Activated naive CD4-positive, alpha-beta T cell treated with anti-CD3 and anti-CD28 coated beads, Interleukin-2, amount 10 ng/mL, durations not matched to agents 7 days and 5 days (primary cell): ENCODE results near the gene CFI.

Experiments used
- CTCF ChIA-PET: fragments of 350-600 bp; sonication (Branson Sonifier 250); formaldehyde crosslinking; loops from one replicate; lab custom pipeline; 2021; ENCODE audit warnings: antibody characterized with exemption; lab: Charles Lee
- DNase-seq: peaks from one replicate; pipeline ENCODE4 v3.0.0-alpha.2; 2020
- H3K27ac Mint-ChIP-seq: one replicate; pipeline ENCODE4 v1.8.0; 2021; ENCODE audit warnings: mild to moderate bottlenecking, moderate library complexity, mixed read lengths
- H3K27me3 Mint-ChIP-seq: one replicate; pipeline ENCODE4 v1.8.0; 2021; ENCODE audit warnings: mild to moderate bottlenecking, mixed read lengths
- H3K36me3 Mint-ChIP-seq: one replicate; pipeline ENCODE4 v1.8.0; 2021; ENCODE audit warnings: mixed read lengths
- H3K4me1 Mint-ChIP-seq: one replicate; pipeline ENCODE4 v1.8.0; 2021; ENCODE audit warnings: mixed read lengths
- H3K4me3 Mint-ChIP-seq: one replicate; pipeline ENCODE4 v1.8.0; 2021; ENCODE audit warnings: mild to moderate bottlenecking, moderate library complexity, mixed read lengths
- H3K9me3 Mint-ChIP-seq: one replicate; pipeline ENCODE4 v1.8.0; 2021; ENCODE audit warnings: mixed read lengths

The CFI gene

DNA sequence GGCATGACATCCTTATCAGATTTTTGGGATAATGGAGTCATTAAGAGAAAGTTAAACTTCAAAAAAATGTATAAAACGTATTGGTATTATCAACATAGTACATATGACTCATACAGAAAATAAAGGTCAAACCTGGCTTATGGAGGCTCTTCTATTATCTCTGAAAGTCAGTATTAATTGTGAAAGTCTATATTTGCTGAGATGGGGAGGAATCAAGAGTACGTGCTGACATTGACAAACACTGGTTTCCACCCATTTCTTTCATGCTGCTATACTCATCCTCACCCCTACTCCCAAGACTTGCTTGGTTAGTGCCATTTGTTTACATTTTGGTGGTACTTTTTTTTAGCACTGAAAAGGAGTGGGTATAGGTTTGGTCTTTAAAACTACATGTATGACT, 41.1 kb downstream of the CFI start:
- Mint-ChIP-seq H3K27ac (no peak overlapping the region), H3K36me3 (no peaks in the 10 kb centered on the region), H3K4me3 (no peak overlapping the region), H3K9me3 (no peaks in the 10 kb centered on the region), H3K4me1 (no peaks in the 10 kb centered on the region), H3K27me3 (peaks cover 13% of the 10 kb centered on the region)
- CTCF ChIA-PET = no interaction called here
- DNase-seq = no peak

DNA sequence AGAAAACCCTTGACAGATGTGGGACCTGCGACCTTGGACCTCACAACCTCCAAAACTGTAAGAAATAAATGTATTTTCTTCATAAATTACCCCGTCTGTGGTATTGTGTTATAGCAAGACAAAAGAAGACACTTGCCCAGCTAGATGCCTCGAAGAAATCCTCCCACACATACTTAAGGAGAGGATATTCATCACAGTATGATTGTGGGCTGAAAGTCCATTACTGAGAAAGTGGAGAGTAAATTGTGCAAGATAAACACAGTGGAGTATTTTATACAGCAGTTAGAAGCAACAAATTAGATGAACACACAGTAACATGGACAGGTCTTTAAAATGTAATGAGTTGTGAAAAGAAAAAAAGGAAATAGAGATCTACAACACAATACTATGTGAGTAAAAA, 46.1 kb downstream of the CFI start:
- CTCF ChIA-PET = no interaction called here
- no peaks in the 10 kb centered on the region for H3K4me1 Mint-ChIP-seq
- DNase-seq = no peak
- no peak overlapping the region for H3K4me3 Mint-ChIP-seq
- H3K36me3 Mint-ChIP-seq = no peaks in the 10 kb centered on the region
- H3K27ac Mint-ChIP-seq = no peak overlapping the region
- no peaks in the 10 kb centered on the region for H3K9me3 Mint-ChIP-seq
- peaks cover 13% of the 10 kb centered on the region for H3K27me3 Mint-ChIP-seq

DNA sequence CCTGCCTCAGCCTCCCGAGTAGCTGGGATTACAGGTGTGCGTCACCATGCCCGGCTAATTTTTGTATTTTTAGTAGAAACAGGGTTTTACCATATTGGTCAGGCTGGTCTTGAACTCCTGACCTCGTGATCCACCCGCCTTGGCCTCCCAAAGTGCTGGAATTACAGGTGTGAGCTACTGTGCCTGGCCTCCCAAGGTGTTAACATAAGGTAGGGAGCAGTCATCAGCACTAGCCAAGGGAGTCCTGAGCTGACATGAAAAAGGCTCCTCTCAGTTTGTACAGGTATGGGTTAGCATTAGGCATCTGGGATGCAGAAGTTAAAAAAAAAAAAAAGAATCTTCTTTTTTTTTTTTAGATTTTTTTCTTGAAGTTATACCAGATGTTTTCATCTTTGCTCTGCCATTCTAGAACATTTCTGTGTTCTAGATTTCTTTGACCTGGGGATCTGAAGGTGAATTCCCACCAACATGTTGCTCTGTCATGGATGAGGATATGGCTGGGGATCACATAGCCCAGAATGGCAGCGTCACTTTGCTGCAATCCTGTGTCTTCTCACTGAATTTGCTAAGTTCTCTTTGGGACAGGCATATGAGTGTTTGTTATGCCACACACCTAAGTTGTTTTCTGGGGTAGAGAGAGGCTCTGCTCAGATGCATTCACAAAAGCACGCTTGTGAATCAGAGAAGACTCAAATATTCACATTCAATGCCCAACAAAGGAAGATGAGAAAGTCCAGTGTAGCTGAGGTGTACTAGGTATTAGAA, 47.5 kb downstream of the CFI start:
- no peaks in the 10 kb centered on the region for H3K4me1 Mint-ChIP-seq
- CTCF ChIA-PET = no interaction called here
- H3K27ac Mint-ChIP-seq = peak overlapping the region; percentile 31
- no peak overlapping the region for H3K4me3 Mint-ChIP-seq
- H3K27me3 Mint-ChIP-seq = peaks cover 13% of the 10 kb centered on the region
- H3K36me3 Mint-ChIP-seq = no peaks in the 10 kb centered on the region
- DNase-seq = peak; percentile 22
- H3K9me3 Mint-ChIP-seq = no peaks in the 10 kb centered on the region

DNA sequence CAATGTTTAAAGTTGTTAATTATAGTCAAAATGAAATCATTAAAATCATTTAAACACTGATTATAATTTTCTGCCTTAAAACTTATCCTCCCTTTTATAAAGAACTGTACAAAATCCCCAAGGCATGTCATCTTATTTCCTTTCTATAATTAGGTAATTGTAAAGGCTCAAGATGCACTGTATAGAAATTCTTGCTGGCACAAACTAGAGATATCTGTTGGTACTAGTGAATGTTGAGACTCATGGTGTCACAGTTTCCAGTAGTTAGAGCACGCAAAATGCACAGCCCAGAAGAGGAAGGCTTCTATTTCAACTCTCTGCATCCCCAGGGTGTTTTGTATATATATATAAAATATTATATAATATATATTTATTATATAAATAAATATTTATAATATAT, 49.3 kb downstream of the CFI start:
- Mint-ChIP-seq H3K27ac (no peak overlapping the region), H3K4me1 (no peaks in the 10 kb centered on the region), H3K36me3 (no peaks in the 10 kb centered on the region), H3K27me3 (peaks cover 16% of the 10 kb centered on the region), H3K9me3 (no peaks in the 10 kb centered on the region), H3K4me3 (no peak overlapping the region)
- CTCF ChIA-PET = no interaction called here
- no peak for DNase-seq

DNA sequence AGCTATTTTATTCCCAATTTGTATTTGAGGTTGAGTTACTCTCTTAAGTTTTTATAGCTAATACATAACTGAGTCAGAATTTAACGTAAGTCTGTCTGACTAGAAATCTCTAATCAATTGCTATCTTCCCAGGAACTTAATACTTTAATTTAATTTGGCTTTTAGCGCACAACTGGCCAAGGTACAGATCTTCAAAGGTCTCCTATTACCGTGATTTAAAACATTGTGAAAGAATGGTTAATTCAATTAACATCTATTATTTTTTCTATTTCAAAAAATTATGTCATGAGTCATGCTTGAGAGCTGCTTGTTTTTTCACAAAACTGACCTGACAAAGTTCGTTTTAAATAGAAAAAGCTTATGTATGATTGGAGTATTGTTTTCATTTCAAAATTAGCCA, 49.9 kb downstream of the CFI start:
- no peak overlapping the region for H3K4me3 Mint-ChIP-seq

DNA sequence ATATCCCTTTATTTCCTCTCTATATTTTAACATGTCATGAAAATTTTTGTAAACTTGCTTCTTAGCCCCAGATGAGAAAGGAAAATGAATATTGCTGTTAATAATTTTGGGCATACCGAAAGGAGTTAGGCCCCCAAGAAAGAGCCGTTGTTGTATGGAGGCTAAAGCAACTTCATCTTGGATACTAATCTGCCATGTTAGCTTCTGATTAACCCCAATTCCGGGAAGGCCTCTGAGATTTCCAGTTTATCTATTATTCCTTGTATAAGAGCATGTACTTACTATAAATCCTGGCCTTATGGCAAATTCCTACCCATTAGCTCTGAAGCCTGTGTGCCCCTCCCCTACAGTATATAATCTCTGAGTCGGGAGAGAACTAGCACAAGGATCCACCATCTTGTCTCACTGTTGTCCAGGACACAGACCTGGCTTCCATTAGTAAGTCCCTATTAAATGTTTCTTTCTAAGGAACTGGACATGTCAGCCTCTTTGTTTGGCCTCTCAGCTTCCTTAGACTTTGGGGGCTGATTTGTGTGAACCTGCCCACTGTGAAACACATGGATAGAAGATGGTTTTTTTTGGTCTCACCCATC, 51.1 kb downstream of the CFI start:
- no peak overlapping the region for H3K27ac Mint-ChIP-seq

More for the DNA sequence above, 49.9 kb downstream of the CFI start:
- Mint-ChIP-seq H3K27ac (no peak overlapping the region), H3K36me3 (no peaks in the 10 kb centered on the region), H3K27me3 (peaks cover 16% of the 10 kb centered on the region), H3K4me1 (no peaks in the 10 kb centered on the region), H3K9me3 (no peaks in the 10 kb centered on the region)
- CTCF ChIA-PET = no interaction called here
- no peak for DNase-seq

DNA sequence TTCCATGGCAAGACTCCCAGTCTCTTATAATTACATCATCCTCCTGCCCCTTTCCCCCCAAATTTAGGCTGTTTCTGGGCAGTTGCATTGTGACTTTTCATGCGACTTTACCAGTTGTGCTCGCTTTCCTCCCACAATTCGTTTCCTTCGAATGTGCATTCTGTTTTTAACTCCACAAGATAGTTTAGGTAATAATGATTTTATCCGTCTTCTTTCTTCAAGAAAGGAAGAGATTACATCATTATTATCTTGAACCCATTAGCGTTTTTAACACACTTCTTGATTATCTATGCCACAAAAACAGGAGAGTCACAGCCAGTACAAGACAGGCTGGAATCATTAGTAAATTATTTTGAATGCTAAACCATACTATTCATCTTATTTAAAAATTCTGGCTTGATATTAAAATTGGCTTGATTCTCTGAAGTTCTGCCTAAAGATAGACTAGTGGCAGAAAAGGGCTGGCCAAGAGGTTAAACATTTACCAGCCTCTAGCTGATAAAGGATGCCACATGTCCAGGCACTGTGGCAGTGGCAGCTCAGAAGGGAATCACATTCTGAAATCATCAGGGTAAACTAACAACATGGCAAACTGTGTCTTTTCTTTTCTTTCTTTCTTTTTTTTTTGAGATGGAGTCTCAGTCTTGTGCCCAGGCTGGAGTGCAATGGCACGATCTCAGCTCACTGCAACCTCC, 52.3 kb downstream of the CFI start:
- no peak for DNase-seq
- H3K9me3 Mint-ChIP-seq = no peaks in the 10 kb centered on the region
- no peak overlapping the region for H3K27ac Mint-ChIP-seq
- peaks cover 21% of the 10 kb centered on the region for H3K27me3 Mint-ChIP-seq
- H3K4me1 Mint-ChIP-seq = no peaks in the 10 kb centered on the region
- H3K4me3 Mint-ChIP-seq = no peak overlapping the region
- H3K36me3 Mint-ChIP-seq = no peaks in the 10 kb centered on the region
- CTCF ChIA-PET = no interaction called here

More for the DNA sequence above, 51.1 kb downstream of the CFI start:
- no peaks in the 10 kb centered on the region for H3K4me1 Mint-ChIP-seq
- CTCF ChIA-PET = no interaction called here
- DNase-seq = no peak
- no peaks in the 10 kb centered on the region for H3K9me3 Mint-ChIP-seq
- H3K36me3 Mint-ChIP-seq = no peaks in the 10 kb centered on the region
- no peak overlapping the region for H3K4me3 Mint-ChIP-seq
- H3K27me3 Mint-ChIP-seq = peaks cover 12% of the 10 kb centered on the region

DNA sequence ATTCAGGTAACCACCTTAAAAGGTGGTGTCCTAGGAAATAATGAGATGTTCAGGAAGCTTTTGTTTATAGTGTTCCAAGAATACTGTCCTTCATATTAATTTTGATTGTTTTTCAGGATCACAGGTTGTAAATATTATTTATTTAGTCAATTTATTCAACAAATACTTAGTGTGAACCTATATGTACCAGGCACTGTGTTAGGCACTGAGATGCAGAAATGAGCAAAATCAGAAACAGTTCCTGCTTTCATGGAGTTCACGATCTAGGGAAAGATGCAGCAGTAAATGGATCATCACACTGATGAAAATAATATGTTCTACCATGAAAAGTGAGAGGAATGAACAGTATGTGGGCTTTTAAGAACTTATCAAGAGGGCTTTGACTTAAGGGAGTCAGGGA, 53.7 kb downstream of the CFI start:
- no peaks in the 10 kb centered on the region for H3K36me3 Mint-ChIP-seq
- H3K27me3 Mint-ChIP-seq = peaks cover 31% of the 10 kb centered on the region
- CTCF ChIA-PET = no interaction called here
- H3K4me1 Mint-ChIP-seq = no peaks in the 10 kb centered on the region
- no peak overlapping the region for H3K27ac Mint-ChIP-seq
- no peak for DNase-seq
- H3K4me3 Mint-ChIP-seq = no peak overlapping the region
- no peaks in the 10 kb centered on the region for H3K9me3 Mint-ChIP-seq

DNA sequence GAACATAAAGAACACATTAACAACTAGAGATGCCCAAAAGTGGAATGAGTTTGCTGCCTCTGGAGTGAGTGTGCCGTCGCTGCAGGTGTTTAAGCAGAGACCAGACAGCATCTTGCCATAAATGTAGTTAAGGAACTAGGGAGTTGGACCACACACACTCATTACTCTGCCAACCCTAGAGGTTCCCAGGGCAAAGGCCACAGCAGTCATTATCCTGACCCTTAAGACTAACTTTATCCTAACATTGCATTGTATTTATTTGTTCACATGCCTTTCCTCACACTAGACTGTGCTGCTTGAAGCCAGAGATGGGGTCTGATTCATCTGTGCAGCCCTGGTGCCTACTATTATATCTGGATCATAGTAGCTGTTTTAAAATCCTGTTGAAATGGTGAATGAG, 55.1 kb downstream of the CFI start:
- H3K9me3 Mint-ChIP-seq = no peaks in the 10 kb centered on the region
- H3K27ac Mint-ChIP-seq = no peak overlapping the region
- CTCF ChIA-PET = no interaction called here
- H3K36me3 Mint-ChIP-seq = no peaks in the 10 kb centered on the region
- no peak overlapping the region for H3K4me3 Mint-ChIP-seq
- H3K27me3 Mint-ChIP-seq = peaks cover 39% of the 10 kb centered on the region
- no peaks in the 10 kb centered on the region for H3K4me1 Mint-ChIP-seq
- no peak for DNase-seq

DNA sequence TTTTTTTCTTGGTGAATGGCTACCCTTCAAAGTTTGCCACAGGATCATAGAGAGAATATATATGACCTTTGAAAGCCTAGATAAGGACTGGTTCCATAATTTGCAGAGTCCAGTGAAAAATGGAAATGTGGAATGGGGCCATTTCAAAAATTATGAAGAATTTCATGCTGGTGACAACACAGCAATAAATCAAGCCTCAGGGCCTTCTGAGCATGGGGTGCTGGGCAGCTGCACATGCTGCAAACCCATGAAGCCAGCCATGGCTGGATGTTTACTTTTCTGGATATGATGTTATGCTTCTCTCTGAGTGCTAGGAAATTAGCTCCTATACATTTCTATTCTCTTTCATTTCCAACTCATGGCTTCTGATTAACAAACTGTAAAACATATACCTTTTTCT, 56.0 kb downstream of the CFI start:
- H3K9me3 Mint-ChIP-seq = no peaks in the 10 kb centered on the region

DNA sequence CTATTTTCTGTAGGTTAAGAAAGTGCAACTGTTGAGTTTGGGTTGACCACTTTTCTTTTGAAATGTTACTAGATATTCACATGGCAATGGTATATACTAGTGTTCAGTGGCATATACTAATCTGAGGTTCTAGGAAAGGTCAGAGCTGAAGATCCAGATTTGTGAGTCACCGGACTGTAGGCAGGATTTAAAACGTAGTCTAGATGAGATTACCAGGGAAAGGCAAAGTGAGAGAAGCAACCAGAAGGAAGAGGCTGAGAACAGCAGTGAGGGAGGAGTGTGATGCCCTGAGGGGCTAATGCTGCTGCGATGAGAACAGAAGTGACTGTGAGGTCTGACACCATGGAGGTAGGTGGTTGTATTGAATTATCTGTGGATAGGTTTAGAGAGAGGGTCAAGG, 62.3 kb downstream of the CFI start:
- peaks cover 38% of the 10 kb centered on the region for H3K27me3 Mint-ChIP-seq
- no peaks in the 10 kb centered on the region for H3K9me3 Mint-ChIP-seq
- no peak overlapping the region for H3K27ac Mint-ChIP-seq
- H3K36me3 Mint-ChIP-seq = no peaks in the 10 kb centered on the region
- DNase-seq = no peak
- CTCF ChIA-PET = interaction anchor here (0.6 kb wide), 1 partner anchor 88 kb away, joined by 3 read pairs; no protein-coding TSS in a partner anchor
- H3K4me3 Mint-ChIP-seq = no peak overlapping the region
- H3K4me1 Mint-ChIP-seq = no peaks in the 10 kb centered on the region

More for the DNA sequence above, 56.0 kb downstream of the CFI start:
- no peak for DNase-seq
- CTCF ChIA-PET = no interaction called here
- Mint-ChIP-seq H3K36me3 (no peaks in the 10 kb centered on the region), H3K4me1 (no peaks in the 10 kb centered on the region), H3K27ac (no peak overlapping the region), H3K4me3 (no peak overlapping the region), H3K27me3 (peaks cover 41% of the 10 kb centered on the region)

DNA sequence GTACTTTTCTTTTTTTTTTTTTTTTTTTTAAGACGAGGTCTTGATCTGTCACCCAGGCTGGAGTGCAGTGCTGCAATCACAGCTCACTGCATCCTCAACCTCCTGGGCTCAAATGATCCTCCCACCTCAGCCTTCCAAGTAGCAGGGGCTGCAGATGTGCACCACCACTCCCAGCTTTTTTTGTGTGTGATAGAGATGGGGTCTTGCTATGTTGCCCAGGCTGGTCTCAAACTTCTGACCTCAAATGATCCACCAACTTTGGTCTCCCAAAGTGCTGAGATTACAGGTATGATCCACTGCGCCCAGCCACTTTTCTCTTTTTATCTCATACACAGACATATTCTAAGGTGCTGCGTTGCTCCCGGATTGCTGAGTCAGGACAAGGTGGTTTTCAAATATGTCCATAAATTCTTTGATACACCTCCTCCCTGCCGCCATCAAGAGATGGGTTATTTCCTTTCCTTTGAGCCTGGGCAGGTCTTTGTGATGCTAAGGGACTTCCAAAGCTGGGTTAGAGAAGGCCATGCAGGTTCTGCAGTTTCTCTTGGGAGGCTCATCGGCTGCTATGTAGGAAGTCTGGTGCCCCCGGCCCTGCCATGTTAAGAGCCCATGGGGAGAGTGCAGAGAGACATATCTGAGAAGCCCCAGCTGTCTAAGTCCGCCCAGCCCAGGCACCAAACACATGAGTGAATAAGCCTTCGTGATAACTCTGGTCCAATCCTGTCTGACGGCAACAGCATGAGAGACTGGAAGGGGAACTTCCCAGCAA, 63.5 kb downstream of the CFI start:
- H3K4me1 Mint-ChIP-seq = no peaks in the 10 kb centered on the region
- peaks cover 29% of the 10 kb centered on the region for H3K27me3 Mint-ChIP-seq
- no peak for DNase-seq
- H3K27ac Mint-ChIP-seq = no peak overlapping the region
- H3K36me3 Mint-ChIP-seq = no peaks in the 10 kb centered on the region
- H3K9me3 Mint-ChIP-seq = no peaks in the 10 kb centered on the region
- CTCF ChIA-PET = no interaction called here
- no peak overlapping the region for H3K4me3 Mint-ChIP-seq

DNA sequence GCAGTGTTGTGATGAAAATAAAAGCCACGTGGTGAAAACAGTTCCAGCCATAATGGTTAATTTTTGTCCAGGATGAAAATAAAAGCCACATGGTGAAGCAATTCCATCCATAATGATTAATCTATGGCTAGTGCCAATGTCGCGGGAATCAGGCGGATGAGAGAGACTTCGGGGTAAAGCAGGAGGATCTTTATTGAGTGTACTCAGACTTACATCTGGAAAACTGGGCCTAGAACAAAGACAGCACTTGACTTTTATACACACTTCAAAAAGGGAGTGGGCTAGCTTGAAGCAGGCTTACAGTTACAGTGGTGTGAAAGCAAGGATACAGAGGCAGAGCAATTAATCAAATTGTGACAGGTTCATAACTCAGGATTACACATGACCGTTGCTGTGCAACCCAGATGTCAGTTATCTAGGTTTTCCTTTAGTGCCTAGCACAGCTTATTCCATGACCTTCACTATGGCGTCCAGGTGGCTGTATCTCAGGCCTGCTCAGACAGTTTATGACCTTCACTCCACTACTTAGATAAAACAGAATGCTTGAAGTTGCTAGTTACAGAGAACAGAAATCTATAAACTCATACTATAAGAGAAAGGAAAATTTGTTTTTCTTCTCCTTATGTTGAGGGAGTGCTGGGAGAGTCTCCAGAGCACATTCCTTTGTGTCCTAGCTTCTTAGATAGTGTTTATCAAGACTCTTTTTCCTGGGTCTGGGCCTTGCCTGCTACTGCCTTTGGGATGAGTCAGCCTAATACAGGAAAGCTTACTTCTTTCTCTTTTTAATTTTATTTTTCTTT, 66.0 kb downstream of the CFI start:
- Mint-ChIP-seq H3K4me3 (no peak overlapping the region), H3K27me3 (peaks cover 17% of the 10 kb centered on the region), H3K27ac (no peak overlapping the region), H3K4me1 (no peaks in the 10 kb centered on the region), H3K9me3 (no peaks in the 10 kb centered on the region), H3K36me3 (no peaks in the 10 kb centered on the region)
- CTCF ChIA-PET = no interaction called here
- no peak for DNase-seq

DNA sequence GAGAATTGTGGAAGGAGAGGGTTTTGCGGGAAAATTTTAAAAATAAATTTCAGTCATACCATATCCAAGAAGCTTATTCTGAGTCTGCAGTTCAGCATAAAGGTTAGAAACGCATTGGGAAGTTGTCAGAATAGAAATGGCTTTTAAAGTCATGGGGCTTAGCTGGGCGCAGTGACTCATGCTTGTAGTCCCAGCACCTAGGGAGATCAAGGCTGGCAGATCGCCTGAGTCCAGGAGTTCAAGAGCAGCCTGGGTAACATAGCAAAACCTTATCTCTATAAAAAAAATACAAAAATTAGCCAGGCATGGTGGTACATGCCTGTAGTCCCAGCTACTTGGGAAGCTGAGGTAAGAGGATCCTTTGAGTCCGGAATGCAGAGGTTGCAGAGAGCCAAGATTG, 68.1 kb downstream of the CFI start:
- CTCF ChIA-PET = no interaction called here
- peaks cover 12% of the 10 kb centered on the region for H3K4me1 Mint-ChIP-seq
- H3K9me3 Mint-ChIP-seq = no peaks in the 10 kb centered on the region
- H3K27ac Mint-ChIP-seq = no peak overlapping the region
- H3K27me3 Mint-ChIP-seq = peaks cover 8% of the 10 kb centered on the region
- H3K4me3 Mint-ChIP-seq = no peak overlapping the region
- no peaks in the 10 kb centered on the region for H3K36me3 Mint-ChIP-seq
- DNase-seq = no peak
